Central memory CD8-positive, alpha-beta T cell (primary cell): ENCODE measurements around the gene KIF25.

Experiments used
- ATAC-seq: fragments of 150-1000 bp; cut with Tn5 transposase; replicated peaks from 2 replicates; pipeline ENCODE4 v1.10.0; 2022; ENCODE audit warnings: mild to moderate bottlenecking, moderate FRiP score, moderate number of reproducible peaks; ENCODE audit not compliant: poor library complexity, severe bottlenecking; ENCODE audit errors: extremely low read depth
- DNase-seq, 2 donors: peaks; one replicate each; pipeline ENCODE4 v3.0.0; 2021; ENCODE audit warnings: low spot score in 2 of 2
- H3K27ac Mint-ChIP-seq: one replicate; pipeline ENCODE4 v1.8.0; 2022; ENCODE audit warnings: low read depth, mild to moderate bottlenecking, moderate library complexity, mixed read lengths
- H3K27me3 Mint-ChIP-seq: one replicate; pipeline ENCODE4 v1.8.0; 2022; ENCODE audit warnings: mixed read lengths
- H3K36me3 Mint-ChIP-seq: one replicate; pipeline ENCODE4 v1.8.0; 2022; ENCODE audit warnings: mild to moderate bottlenecking, moderate library complexity, mixed read lengths; ENCODE audit not compliant: insufficient read depth
- H3K4me1 Mint-ChIP-seq: one replicate; pipeline ENCODE4 v1.8.0; 2022; ENCODE audit warnings: mixed read lengths
- H3K4me3 Mint-ChIP-seq: one replicate; pipeline ENCODE4 v1.8.0; 2022; ENCODE audit warnings: mild to moderate bottlenecking, moderate library complexity, mixed read lengths
- H3K9me3 Mint-ChIP-seq: one replicate; pipeline ENCODE4 v1.8.0; 2022; ENCODE audit warnings: mixed read lengths

Gene KIF25

DNA sequence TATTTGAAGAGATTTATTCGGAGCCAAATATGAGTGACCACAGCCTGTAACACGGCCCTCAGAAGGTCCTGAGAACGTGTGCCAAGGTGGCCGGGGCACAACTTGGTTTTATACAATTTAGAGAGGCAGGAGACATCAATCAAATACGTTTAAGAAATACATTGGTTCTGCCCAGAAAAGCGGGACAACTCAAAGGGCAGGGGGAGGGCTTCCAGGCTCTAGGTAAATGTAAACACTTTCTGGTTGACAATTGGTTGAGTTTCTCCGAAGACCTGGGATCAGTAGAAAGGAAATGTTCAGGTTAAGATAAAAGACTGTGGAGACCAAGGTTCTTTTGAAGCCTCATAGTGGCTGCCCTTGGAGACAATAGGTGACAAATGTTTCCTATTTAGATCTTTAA, 18.9 kb upstream of the KIF25 start:
- Mint-ChIP-seq H3K4me3 (no peak overlapping the region), H3K36me3 (no peaks in the 10 kb centered on the region), H3K27me3 (peaks cover 11% of the 10 kb centered on the region), H3K4me1 (no peaks in the 10 kb centered on the region), H3K9me3 (no peaks in the 10 kb centered on the region), H3K27ac (no peak overlapping the region)
- DNase-seq, result no peak
- no peak for ATAC-seq

DNA sequence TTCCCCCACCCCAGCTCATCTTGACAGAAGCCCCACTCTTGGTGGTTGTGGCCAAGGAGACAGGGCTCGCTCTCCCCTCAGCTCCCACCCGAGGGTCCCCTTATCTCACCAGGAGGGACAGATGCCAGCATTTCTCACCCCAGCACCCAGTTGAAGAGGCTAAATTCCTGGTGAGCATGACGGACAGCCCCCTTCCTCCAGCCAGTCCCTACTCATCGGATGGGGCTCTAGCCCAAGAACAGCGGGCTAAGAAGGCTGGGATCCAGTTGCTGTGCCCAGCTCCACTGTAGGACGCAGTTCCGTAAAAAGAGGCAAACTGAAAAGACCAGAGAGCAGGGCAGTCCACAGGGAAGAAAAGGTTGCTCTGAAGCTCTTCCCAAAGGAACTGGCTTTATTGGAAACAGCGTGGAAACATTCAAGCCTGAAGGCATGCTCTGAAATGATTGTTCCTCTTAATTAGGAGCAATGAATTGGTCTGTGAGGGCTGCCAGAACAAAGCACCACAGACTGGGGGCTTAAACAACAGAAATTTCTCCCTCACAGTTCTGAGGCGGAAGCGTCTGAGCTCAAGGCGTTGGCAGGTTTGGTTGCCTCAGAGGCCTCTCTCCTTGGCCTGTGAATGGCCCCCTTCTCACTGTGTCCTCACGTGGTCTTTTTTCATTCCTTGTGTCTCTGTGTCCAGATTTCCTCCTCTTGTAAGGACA, 17.9 kb upstream of the KIF25 start:
- no peak overlapping the region for H3K27ac Mint-ChIP-seq
- no peaks in the 10 kb centered on the region for H3K9me3 Mint-ChIP-seq
- peaks cover 11% of the 10 kb centered on the region for H3K27me3 Mint-ChIP-seq
- DNase-seq (no peak), ATAC-seq (no peak)
- no peak overlapping the region for H3K4me3 Mint-ChIP-seq
- no peaks in the 10 kb centered on the region for H3K4me1 Mint-ChIP-seq
- no peaks in the 10 kb centered on the region for H3K36me3 Mint-ChIP-seq

- Mint-ChIP-seq H3K27me3 (peaks cover 11% of the 10 kb centered on the region), H3K9me3 (no peaks in the 10 kb centered on the region), H3K36me3 (peaks cover 1% of the 10 kb centered on the region), H3K4me1 (no peaks in the 10 kb centered on the region), H3K4me3 (no peak overlapping the region), H3K27ac (no peak overlapping the region)
- no peak for ATAC-seq
- no peak for DNase-seq
Measured at GRCh38 chr6:167980911-167981580, 16.4 kb upstream of the KIF25 start.

DNA sequence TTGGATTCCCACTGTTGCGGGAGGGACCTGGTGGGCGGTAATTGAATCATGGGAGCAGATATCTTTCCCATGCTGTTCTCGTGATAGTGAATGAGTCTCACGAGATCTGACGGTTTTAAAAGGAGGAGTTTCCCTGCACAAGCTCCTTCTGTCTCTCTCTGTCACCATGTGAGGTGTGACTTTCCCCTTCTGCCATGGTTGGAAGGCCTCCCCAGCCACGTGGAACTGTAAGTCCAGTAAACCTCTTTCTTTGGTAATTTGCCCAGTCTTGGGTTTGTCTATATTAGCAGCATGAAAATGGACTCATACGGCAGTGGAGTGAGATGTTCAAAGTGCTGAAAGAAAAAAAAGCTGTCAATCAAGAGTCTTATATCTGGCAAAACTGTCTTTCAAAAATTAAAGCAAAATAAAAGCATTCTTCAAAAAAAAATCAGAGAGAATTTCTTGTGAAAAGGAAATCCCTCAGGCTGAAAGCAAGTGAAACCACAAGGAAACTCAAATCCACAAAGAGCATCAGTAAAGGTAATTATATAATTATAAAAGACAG, 15.5 kb upstream of the KIF25 start:
- no peak for ATAC-seq
- no peak overlapping the region for H3K4me3 Mint-ChIP-seq
- H3K36me3 Mint-ChIP-seq, result peaks cover 2% of the 10 kb centered on the region
- H3K27ac Mint-ChIP-seq, result no peak overlapping the region
- H3K27me3 Mint-ChIP-seq, result peaks cover 11% of the 10 kb centered on the region
- H3K9me3 Mint-ChIP-seq, result no peaks in the 10 kb centered on the region
- DNase-seq, result no peak
- no peaks in the 10 kb centered on the region for H3K4me1 Mint-ChIP-seq

GRCh38 chr6:167984144-167984719, 13.2 kb upstream of the KIF25 start:
- ATAC-seq, result no peak

GRCh38 chr6:167984876-167985604, 12.4 kb upstream of the KIF25 start:
- H3K4me3 Mint-ChIP-seq, result no peak overlapping the region

More at GRCh38 chr6:167984144-167984719, 13.2 kb upstream of the KIF25 start:
- Mint-ChIP-seq H3K36me3 (peaks cover 2% of the 10 kb centered on the region), H3K4me1 (no peaks in the 10 kb centered on the region), H3K27ac (no peak overlapping the region), H3K9me3 (no peaks in the 10 kb centered on the region), H3K27me3 (peaks cover 11% of the 10 kb centered on the region), H3K4me3 (no peak overlapping the region)
- no peak for DNase-seq

GRCh38 chr6:167985911-167986595, 11.4 kb upstream of the KIF25 start:
- Mint-ChIP-seq H3K36me3 (peaks cover 2% of the 10 kb centered on the region), H3K4me3 (no peak overlapping the region), H3K27ac (no peak overlapping the region)

More at GRCh38 chr6:167984876-167985604, 12.4 kb upstream of the KIF25 start:
- H3K27me3 Mint-ChIP-seq, result peaks cover 11% of the 10 kb centered on the region
- no peaks in the 10 kb centered on the region for H3K9me3 Mint-ChIP-seq
- no peak for DNase-seq
- no peak for ATAC-seq
- no peaks in the 10 kb centered on the region for H3K4me1 Mint-ChIP-seq
- H3K27ac Mint-ChIP-seq, result no peak overlapping the region
- H3K36me3 Mint-ChIP-seq, result peaks cover 2% of the 10 kb centered on the region

GRCh38 chr6:167987396-167988153, 9.9 kb upstream of the KIF25 start:
- Mint-ChIP-seq H3K4me3 (no peak overlapping the region), H3K4me1 (no peaks in the 10 kb centered on the region), H3K9me3 (no peaks in the 10 kb centered on the region), H3K36me3 (peaks cover 2% of the 10 kb centered on the region), H3K27ac (no peak overlapping the region), H3K27me3 (no peaks in the 10 kb centered on the region)
- DNase-seq (no peak), ATAC-seq (no peak)

More at GRCh38 chr6:167985911-167986595, 11.4 kb upstream of the KIF25 start:
- no peak for ATAC-seq
- Mint-ChIP-seq H3K4me1 (no peaks in the 10 kb centered on the region), H3K27me3 (peaks cover 11% of the 10 kb centered on the region), H3K9me3 (no peaks in the 10 kb centered on the region)
- no peak for DNase-seq

DNA sequence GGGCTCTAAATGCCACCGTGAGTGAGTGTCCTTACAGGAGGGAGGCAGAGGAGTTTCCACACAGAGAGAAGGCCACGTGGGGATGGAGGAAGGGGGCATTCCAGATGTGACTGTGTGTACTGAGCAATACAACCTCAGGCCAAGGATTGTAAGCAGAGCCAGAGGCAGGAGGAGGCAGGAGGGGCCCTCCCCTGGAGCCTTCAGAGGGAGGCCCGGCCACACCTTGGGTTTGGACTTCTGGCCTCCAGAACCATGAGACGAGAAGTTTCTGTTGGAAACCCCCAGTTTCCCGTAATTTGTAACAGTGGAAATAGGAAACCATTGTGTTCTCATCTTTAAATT, 9.3 kb upstream of the KIF25 start:
- ATAC-seq, result no peak
- Mint-ChIP-seq H3K27ac (no peak overlapping the region), H3K27me3 (no peaks in the 10 kb centered on the region), H3K4me1 (no peaks in the 10 kb centered on the region), H3K4me3 (no peak overlapping the region), H3K36me3 (peaks cover 2% of the 10 kb centered on the region), H3K9me3 (no peaks in the 10 kb centered on the region)
- no peak for DNase-seq

- H3K9me3 Mint-ChIP-seq, result no peaks in the 10 kb centered on the region
- H3K27me3 Mint-ChIP-seq, result no peaks in the 10 kb centered on the region
- ATAC-seq (no peak), DNase-seq (no peak)
- H3K36me3 Mint-ChIP-seq, result peaks cover 2% of the 10 kb centered on the region
- H3K4me1 Mint-ChIP-seq, result no peaks in the 10 kb centered on the region
- no peak overlapping the region for H3K27ac Mint-ChIP-seq
- H3K4me3 Mint-ChIP-seq, result no peak overlapping the region
Measured at GRCh38 chr6:167988945-167989841, 8.3 kb upstream of the KIF25 start.
